GM23338 (cell line): ENCODE measurements around the gene B4GALT2. TPM values are rescaled to one million over a fixed set of nuclear protein-coding genes. Genes with fewer than 3 reads are reported as not detected.

ENCODE experiments used
- ATAC-seq: fragments of 200-7000 bp; cut with Tn5 transposase; 3 replicates; pipeline ENCODE4 v1.9.1; 2020
- DNase-seq: peaks from one replicate; pipeline ENCODE4 v3.0.0-alpha.2; 2015; ENCODE audit warnings: low spot score
- H2AFZ ChIP-seq: fragments of 200-600 bp; sonication (generic); 2 replicates; pipeline ENCODE4 v1.8.0; 2016; ENCODE audit warnings: antibody characterized with exemption, mild to moderate bottlenecking, moderate library complexity
- H3F3A ChIP-seq: fragments of 200-600 bp; sonication (generic); replicated peaks from 2 replicates; pipeline ENCODE4 v1.8.0; 2017; ENCODE audit warnings: antibody characterized with exemption, mixed run types, low read depth
- H3K27ac ChIP-seq: fragments of 200-600 bp; sonication (generic); 2 replicates; pipeline ENCODE4 v1.6.1; 2016; ENCODE audit warnings: low read depth
- H3K27me3 ChIP-seq: fragments of 200-600 bp; sonication (generic); 2 replicates; pipeline ENCODE4 v1.8.0; 2016; ENCODE audit warnings: mild to moderate bottlenecking, mixed run types, moderate library complexity; ENCODE audit not compliant: insufficient read depth
- H3K36me3 ChIP-seq: fragments of 200-600 bp; sonication (generic); 2 replicates; pipeline ENCODE4 v1.8.0; 2016; ENCODE audit warnings: mild to moderate bottlenecking; ENCODE audit not compliant: insufficient read depth
- H3K4me1 ChIP-seq: fragments of 200-600 bp; sonication (generic); 2 replicates; pipeline ENCODE4 v1.8.0; 2016; ENCODE audit warnings: mild to moderate bottlenecking, moderate library complexity; ENCODE audit not compliant: insufficient read depth
- H3K4me2 ChIP-seq: fragments of 200-600 bp; sonication (generic); 2 replicates; pipeline ENCODE4 v1.7.1; 2017; ENCODE audit warnings: mixed run types
- H3K4me3 ChIP-seq: fragments of 200-600 bp; sonication (generic); 2 replicates; pipeline ENCODE4 v1.6.1; 2016; ENCODE audit warnings: mixed run types
- H3K79me2 ChIP-seq: fragments of 200-600 bp; sonication (generic); replicated peaks from 2 replicates; pipeline ENCODE4 v1.8.0; 2017; ENCODE audit warnings: mild to moderate bottlenecking; ENCODE audit not compliant: insufficient read depth
- H3K9me2 ChIP-seq: fragments of 200-600 bp; sonication (generic); 2 replicates; pipeline ENCODE4 v1.8.0; 2017; ENCODE audit not compliant: insufficient read depth
- H4K20me1 ChIP-seq: fragments of 200-600 bp; sonication (generic); replicated peaks from 2 replicates; pipeline ENCODE4 v1.8.0; 2017; ENCODE audit warnings: mild to moderate bottlenecking; ENCODE audit not compliant: insufficient read depth
- H3K27ac Mint-ChIP-seq: 2 replicates; pipeline ENCODE4 v1.8.0; 2020; ENCODE audit warnings: inconsistent platforms, mild to moderate bottlenecking, moderate library complexity, mixed read lengths
- H3K27me3 Mint-ChIP-seq: 3 replicates; pipeline ENCODE4 v1.8.0; 2022; ENCODE audit warnings: low read depth, mild to moderate bottlenecking, moderate library complexity, mixed read lengths, inconsistent platforms; ENCODE audit not compliant: insufficient read depth, poor library complexity
- H3K36me3 Mint-ChIP-seq: 3 replicates; pipeline ENCODE4 v1.8.0; 2021; ENCODE audit warnings: low read depth, mild to moderate bottlenecking, inconsistent platforms, moderate library complexity, mixed read lengths
- H3K4me1 Mint-ChIP-seq: 3 replicates; pipeline ENCODE4 v1.8.0; 2020; ENCODE audit warnings: mild to moderate bottlenecking, inconsistent platforms, mixed read lengths
- H3K4me3 Mint-ChIP-seq: 3 replicates; pipeline ENCODE4 v1.8.0; 2021; ENCODE audit warnings: moderate library complexity, mild to moderate bottlenecking, inconsistent platforms, mixed read lengths
- H3K9me3 Mint-ChIP-seq: 3 replicates; pipeline ENCODE4 v1.8.0; 2020; ENCODE audit warnings: moderate library complexity, mild to moderate bottlenecking, inconsistent platforms, mixed read lengths
- EZH2 ChIP-seq: fragments of 200-600 bp; sonication (generic); IDR thresholded peaks from one replicate; pipeline ENCODE4 v1.8.0; 2017; ENCODE audit warnings: antibody characterized with exemption, mild to moderate bottlenecking, low read depth; ENCODE audit not compliant: unreplicated experiment
- EZH2phosphoT487 ChIP-seq: fragments of 200-600 bp; sonication (generic); IDR thresholded peaks from one replicate; pipeline ENCODE4 v1.8.1; 2018; ENCODE audit warnings: antibody characterized with exemption; ENCODE audit not compliant: unreplicated experiment
- REST ChIP-seq: IDR thresholded peaks from one replicate; pipeline ENCODE4 v1.6.1; 2018; ENCODE audit warnings: antibody characterized with exemption; ENCODE audit not compliant: unreplicated experiment
- polyA plus RNA-seq: library from polyadenylated mRNA; unstranded; fragments of >200 nt; fragmentation: Nextera tagmentation; extraction: Ambion mirVana; gene quantifications from 2 replicates; pipeline ENCODE4 v1.2.1, GENCODE V29; 2016
- total RNA-seq: library from RNA; depleted of rRNA; stranded (reverse); fragments of >200 nt; shearing (Covaris generic); gene quantifications from 2 replicates; pipeline ENCODE4 v1.2.3, GENCODE V29; 2014

Gene B4GALT2
- total and polyA plus RNA-seq, 2 experiments from 2014 or later = 22.4 to 63.1 TPM

DNA sequence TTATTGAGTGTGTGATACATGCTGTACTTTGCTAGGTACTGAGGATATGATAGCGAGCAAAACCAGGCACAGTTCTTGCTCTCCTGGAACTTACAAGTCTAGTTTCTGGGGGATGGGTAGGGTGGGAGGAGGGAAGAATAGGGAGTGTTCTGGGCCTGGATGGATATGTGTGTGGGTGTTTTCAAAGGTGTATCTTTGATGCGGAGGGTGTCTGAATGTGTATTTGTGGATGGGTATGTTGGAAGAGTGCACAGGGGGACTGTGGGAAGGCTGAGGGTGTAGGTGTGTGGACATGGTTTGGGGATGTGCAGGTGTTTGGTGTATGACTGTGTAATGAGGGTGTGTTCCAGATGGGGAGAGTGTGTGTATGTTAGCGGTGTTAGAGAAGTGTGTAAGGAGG is 13.7 kb upstream of the B4GALT2 start:
- H3K4me3 ChIP-seq = no peak overlapping the region
- Mint-ChIP-seq H3K27me3 (peaks cover 3% of the 10 kb centered on the region), H3K36me3 (peaks cover 4% of the 10 kb centered on the region; the same call in 2 of the 3 replicates), H3K9me3 (no peaks in the 10 kb centered on the region), H3K27ac (no peak overlapping the region), H3K4me3 (no peak overlapping the region), H3K4me1 (no peaks in the 10 kb centered on the region)
- no peak overlapping the region for H3K27ac ChIP-seq
- H3K36me3 ChIP-seq = no peaks in the 10 kb centered on the region
- no peak for DNase-seq
- H3K27me3 ChIP-seq = no peaks in the 10 kb centered on the region
- H3K79me2 ChIP-seq = peaks cover 3% of the 10 kb centered on the region; the same call in 1 of the 2 replicates
- no peak overlapping the region for H3K4me2 ChIP-seq
- no peak for TF ChIP-seq EZH2
- no peak for TF ChIP-seq REST
- no peak for TF ChIP-seq EZH2phosphoT487
- no peak overlapping the region for H2AFZ ChIP-seq
- no peaks in the 10 kb centered on the region; the same call in 1 of the 2 replicates for H4K20me1 ChIP-seq
- 0 out of 2 replicates have a peak, but pooled peaks cover under 1% of the 10 kb centered on the region for H3K4me1 ChIP-seq
- no peaks in the 10 kb centered on the region for H3F3A ChIP-seq
- H3K9me2 ChIP-seq = no peaks in the 10 kb centered on the region
- ATAC-seq = no peak

- H3K36me3 Mint-ChIP-seq = peaks cover 31% of the 10 kb centered on the region
- H3K27ac Mint-ChIP-seq = no peak overlapping the region
- H3K4me3 Mint-ChIP-seq = peak overlapping the region; percentile 25; the same call in 2 of the 3 replicates
- no peak for TF ChIP-seq EZH2
- TF ChIP-seq REST = peak; percentile 92
- peak; percentile 88 for DNase-seq
- Histone ChIP-seq H3F3A (no peaks in the 10 kb centered on the region; the same call in 1 of the 2 replicates), H3K79me2 (peaks cover 9% of the 10 kb centered on the region), H4K20me1 (peaks cover 3% of the 10 kb centered on the region; the same call in 1 of the 2 replicates), H3K4me3 (no peak overlapping the region), H3K36me3 (no peaks in the 10 kb centered on the region), H3K27ac (no peak overlapping the region), H3K4me1 (peaks cover 11% of the 10 kb centered on the region; the same call in 1 of the 2 replicates), H3K9me2 (no peaks in the 10 kb centered on the region), H3K27me3 (no peaks in the 10 kb centered on the region), H2AFZ (no peak overlapping the region), H3K4me2 (no peak overlapping the region)
- peaks cover 5% of the 10 kb centered on the region for H3K27me3 Mint-ChIP-seq
- ATAC-seq = peak; percentile 33
- H3K4me1 Mint-ChIP-seq = peaks cover 9% of the 10 kb centered on the region
- H3K9me3 Mint-ChIP-seq = no peaks in the 10 kb centered on the region
Measured at GRCh38 chr1:43968348-43968948, 10.6 kb upstream of the B4GALT2 start.
